GM13976 (cell line): ENCODE measurements around the gene PEF1.

Experiments
- DNase-seq: peaks from one replicate; pipeline ENCODE4 v3.0.0; 2012; ENCODE audit warnings: low spot score
- CTCF ChIP-seq: IDR thresholded peaks from 2 replicates; pipeline ENCODE4 v1.5.1; 2012; ENCODE audit warnings: borderline replicate concordance, mild to moderate bottlenecking; ENCODE audit not compliant: insufficient read depth; ENCODE audit errors: extremely low read depth, missing control alignments, control extremely low read depth
- in situ Hi-C: fragments of 300-500 bp; cut with MboI; formaldehyde crosslinking; loops from one replicate; pipeline ENCODE4 v1.12.0; 2022; ENCODE audit warnings: low sequenced_read_pairs, mixed read lengths, inconsistent platforms; ENCODE audit not compliant: unreplicated experiment

Gene PEF1

GRCh38 chr1:31689379-31689778 lies 44.7 kb upstream of the PEF1 start:
- in situ Hi-C loops = no loop called here
- no peak for TF ChIP-seq CTCF
- no peak for DNase-seq

GRCh38 chr1:31688233-31688918 lies 43.7 kb upstream of the PEF1 start:
- no peak for TF ChIP-seq CTCF
- in situ Hi-C loops = no loop called here
- DNase-seq = no peak

GRCh38 chr1:31687601-31688000 lies 42.9 kb upstream of the PEF1 start:
- in situ Hi-C loops = no loop called here

GRCh38 chr1:31685795-31686194 lies 41.1 kb upstream of the PEF1 start:
- no peak for DNase-seq
- in situ Hi-C loops = no loop called here
- TF ChIP-seq CTCF = no peak

More at GRCh38 chr1:31687601-31688000, 42.9 kb upstream of the PEF1 start:
- no peak for TF ChIP-seq CTCF
- no peak for DNase-seq

- in situ Hi-C loops = no loop called here
- DNase-seq = peak; percentile 63
- peak; percentile 23 for TF ChIP-seq CTCF
Observed at GRCh38 chr1:31683997-31684396, 39.3 kb upstream of the PEF1 start.

GRCh38 chr1:31681415-31681814 lies 36.7 kb upstream of the PEF1 start:
- no peak for TF ChIP-seq CTCF
- no peak for DNase-seq
- in situ Hi-C loops = no loop called here
